K562 (cell line): ENCODE measurements around the gene MIDN. TPM values are rescaled to one million over a fixed set of nuclear protein-coding genes. Genes with fewer than 3 reads are reported as not detected.

Experiments
- EGR1 ChIP-seq: fragments of 450-650 bp; conservative IDR thresholded peaks from 2 replicates; pipeline ENCODE4 v1.6.1; 2017; ENCODE audit warnings: mild to moderate bottlenecking
- ERF ChIP-seq: fragments of 450-650 bp; formaldehyde crosslinking; IDR thresholded peaks from 2 replicates; pipeline ENCODE4 v1.4.0; 2020; ENCODE audit warnings: mild to moderate bottlenecking, mixed read lengths
- GATAD2B ChIP-seq: fragments of 450-650 bp; IDR thresholded peaks from 2 replicates; pipeline ENCODE4 v1.6.1; 2017; ENCODE audit warnings: mild to moderate bottlenecking, borderline replicate concordance
- GMEB1 ChIP-seq: fragments of 250-450 bp; sonication (Bioruptor Pico); IDR thresholded peaks from 2 replicates; pipeline ENCODE4 v1.4.0; 2020; ENCODE audit warnings: mild to moderate bottlenecking
- JUNB ChIP-seq: fragments of 450-650 bp; formaldehyde crosslinking; conservative IDR thresholded peaks from 2 replicates; pipeline ENCODE4 v1.4.0; 2020; ENCODE audit warnings: mild to moderate bottlenecking
- MAZ ChIP-seq, 2 experiments: fragments of 450-650 bp in 1 of 2; sonication (generic) in 1 of 2; formaldehyde crosslinking; IDR thresholded peaks in 1 of 2; conservative IDR thresholded peaks in 1 of 2; 2 replicates each; pipeline versions ENCODE4 v1.4.0 to v1.5.0; 2020; ENCODE audit warnings: mild to moderate bottlenecking in 1 of 2, missing genetic modification reagents in 1 of 2
- TAF1 ChIP-seq: IDR thresholded peaks from 2 replicates; pipeline ENCODE4 v1.6.1; 2011; ENCODE audit warnings: mild to moderate bottlenecking, low read length, moderate library complexity; ENCODE audit not compliant: insufficient read depth, control insufficient read depth, severe bottlenecking; ENCODE audit errors: extremely low read depth
- ZNF197 ChIP-seq: fragments of 200-800 bp; sonication (Bioruptor generic); IDR thresholded peaks from 2 replicates; pipeline ENCODE4 v1.6.1; 2016; ENCODE audit warnings: low read depth, missing genetic modification characterization, missing compliant biosample characterization
- polyA plus RNA-seq, 8 experiments: library from polyadenylated mRNA; depleted of rRNA in 4 of 8; stranded (reverse) in 5 of 8; unstranded in 3 of 8; fragments of >200 nt; fragmentation: Nextera tagmentation in 2 of 8; fragmentation: Illumina TruSeq in 1 of 8; extraction: Ambion mirVana in 2 of 8; extraction: Trizol in 1 of 8; gene quantifications; 2 replicates each; pipeline versions ENCODE4 v1.2.1 to v1.2.3, GENCODE V29; 2011 to 2014; ENCODE audit warnings: inconsistent platforms in 1 of 8, missing spikeins in 1 of 8
- total RNA-seq, 7 experiments: library from RNA; depleted of rRNA in 6 of 7; stranded (reverse); fragments of >200 nt in 6 of 7; fragmentation: Illumina TruSeq in 2 of 7; extraction: Trizol in 2 of 7; gene quantifications; 2 replicates each; pipeline versions ENCODE4 v1.2.1 to v1.2.3, GENCODE V29; 2011 to 2021; ENCODE audit warnings: low replicate concordance in 1 of 7

The MIDN gene
- total and polyA plus RNA-seq, 9 of the 15 experiments (the other 6 are each of a cell fraction or from before 2014, with no cell fraction given) = 0.17 to 120 (median 10.1) TPM

GRCh38 chr19:1237754-1238368, 10.5 kb upstream of the MIDN start, which contains the start of gene CBARP (continued):
- 0 out of 2 replicates have a peak, but pooled peaks have one; percentile 11 for TF ChIP-seq ERF (CRISPR knock-in tag)
- 0 out of 2 replicates have a peak, but pooled peaks have one; percentile 12 for TF ChIP-seq EGR1
- 0 out of 4 replicates have a peak, but pooled peaks of 1 of the 2 experiments have one; percentile 18 for TF ChIP-seq MAZ (CRISPR knock-in tag; conservative IDR thresholded peaks at IDR 0.05 in 1 of 2, IDR thresholded peaks at IDR 0.05 in 1 of 2)
- no peak for TF ChIP-seq JUNB (CRISPR knock-in tag)
- TF ChIP-seq GMEB1 (CRISPR knock-in tag) = peak; percentile 33; the same call in 1 of the 2 replicates
- TF ChIP-seq GATAD2B = peak; percentile 89; the same call in 1 of the 2 replicates
- no peak for TF ChIP-seq ZNF197
- TF ChIP-seq TAF1 = peak; percentile 35
